ENCODE measurements around the gene SCP2D1. TPM values are rescaled to one million over a fixed set of nuclear protein-coding genes. Genes with fewer than 3 reads are reported as not detected.
A peak's percentile ranks its signal among the peaks of the same experiment; 100 is the strongest.

The SCP2D1 gene
- total RNA-seq, 1 experiment from 2014 or later, result not detected

GRCh38 chr20:18815194-18815942, 1.8 kb downstream of the SCP2D1 start:
- no peak for DNase-seq (ENCODE audit: low read depth)

- DNase-seq (ENCODE audit: low read depth), result no peak
These were observed 9.2 kb downstream of the SCP2D1 start for GRCh38 chr20:18822832-18823231.

GRCh38 chr20:18831830-18832499, 18.4 kb downstream of the SCP2D1 start:
- DNase-seq (ENCODE audit: low read depth), result peak; percentile 13

- no peak for DNase-seq (ENCODE audit: low read depth)
These were observed 19.1 kb downstream of the SCP2D1 start for GRCh38 chr20:18832546-18833200.

- no peak for DNase-seq (ENCODE audit: low read depth)
These were observed 22.1 kb downstream of the SCP2D1 start for GRCh38 chr20:18835466-18836256.

GRCh38 chr20:18837718-18838117, 24.1 kb downstream of the SCP2D1 start:
- DNase-seq (ENCODE audit: low read depth), result no peak

- peak; percentile 15 for DNase-seq (ENCODE audit: low read depth)
These were observed 26.1 kb downstream of the SCP2D1 start for GRCh38 chr20:18839507-18840247.

- DNase-seq (ENCODE audit: low read depth), result no peak
These were observed 26.7 kb downstream of the SCP2D1 start for GRCh38 chr20:18840248-18840645.

GRCh38 chr20:18845017-18845416, 31.4 kb downstream of the SCP2D1 start:
- DNase-seq (ENCODE audit: low read depth), result no peak

GRCh38 chr20:18847226-18847755, 33.7 kb downstream of the SCP2D1 start:
- DNase-seq (ENCODE audit: low read depth), result no peak

GRCh38 chr20:18849131-18849530, 35.5 kb downstream of the SCP2D1 start:
- no peak for DNase-seq (ENCODE audit: low read depth)

- DNase-seq (ENCODE audit: low read depth), result no peak
These were observed 38.0 kb downstream of the SCP2D1 start for GRCh38 chr20:18851629-18852028.

GRCh38 chr20:18852318-18852717, 38.7 kb downstream of the SCP2D1 start:
- DNase-seq (ENCODE audit: low read depth), result no peak

- DNase-seq (ENCODE audit: low read depth), result no peak
These were observed 39.6 kb downstream of the SCP2D1 start for GRCh38 chr20:18853216-18853615.

- no peak for DNase-seq (ENCODE audit: low read depth)
These were observed 40.5 kb downstream of the SCP2D1 start for GRCh38 chr20:18853946-18854646.

- no peak for DNase-seq (ENCODE audit: low read depth)
These were observed 42.3 kb downstream of the SCP2D1 start for GRCh38 chr20:18855882-18856281.

- no peak for DNase-seq (ENCODE audit: low read depth)
These were observed 43.3 kb downstream of the SCP2D1 start for GRCh38 chr20:18856873-18857272.

GRCh38 chr20:18857640-18858039, 44.1 kb downstream of the SCP2D1 start:
- peak; percentile 17 for DNase-seq (ENCODE audit: low read depth)

- no peak for DNase-seq (ENCODE audit: low read depth)
These were observed 45.2 kb downstream of the SCP2D1 start for GRCh38 chr20:18858816-18859215.
